GM18526 (cell line): ENCODE measurements around the gene LHX1.

Experiments
- POLR2A ChIP-seq: IDR thresholded peaks from 3 replicates; pipeline ENCODE4 v1.6.1; 2011; ENCODE audit not compliant: insufficient read length; ENCODE audit errors: extremely low read depth

Gene LHX1

DNA sequence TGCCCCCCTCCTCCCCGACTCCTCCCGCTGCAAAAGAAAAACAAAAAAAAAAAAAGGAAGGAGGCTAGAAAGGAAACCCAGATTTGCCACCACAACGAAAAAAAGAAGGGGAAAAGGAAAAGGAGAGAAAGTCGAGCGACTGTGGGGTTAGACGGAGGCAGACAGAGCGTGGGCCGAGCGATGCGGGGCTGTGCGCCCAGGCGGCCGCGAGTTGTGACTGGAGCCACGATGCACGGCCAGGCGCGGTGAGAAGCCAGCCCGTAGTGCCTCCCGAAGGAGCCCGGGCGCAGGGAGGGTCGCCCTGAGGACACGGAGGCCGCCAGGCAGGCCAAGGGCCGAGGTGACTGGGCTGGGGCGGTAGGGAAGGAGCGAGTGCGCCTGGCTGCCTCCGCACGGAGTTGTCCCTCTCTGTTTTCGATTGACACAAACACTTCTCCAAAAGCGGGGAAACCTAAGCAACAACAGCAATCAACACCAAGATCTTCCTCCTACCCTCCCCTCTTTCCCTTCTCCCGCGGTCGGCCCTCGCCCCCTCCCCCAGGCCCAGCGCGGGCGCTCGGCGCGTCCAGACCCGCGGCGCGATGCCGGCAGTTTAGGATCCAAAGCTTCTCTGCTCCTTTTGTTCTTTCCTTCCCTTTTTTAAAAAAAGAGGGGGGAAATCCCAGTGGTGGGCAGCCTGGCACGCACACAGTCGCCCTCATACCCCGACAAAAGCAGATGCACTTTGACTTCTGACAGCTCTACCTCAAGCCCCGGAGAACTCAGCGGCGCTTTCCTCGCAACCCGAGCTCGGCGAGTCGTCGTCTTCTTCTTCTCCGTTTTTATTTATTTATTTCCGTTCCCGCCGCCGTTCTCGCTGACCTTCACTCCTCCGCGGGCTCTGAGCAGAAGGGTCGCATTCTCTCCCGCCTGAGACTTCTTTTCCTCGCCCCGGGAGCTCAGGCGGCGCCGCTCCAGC lies at the start of gene LHX1:
TSS of gene LHX1 (plus strand) at position 475 of the 958 bp plus-strand sequence. CDS start 723 bp downstream, outside the sequence.
- no peak for TF ChIP-seq POLR2A

DNA sequence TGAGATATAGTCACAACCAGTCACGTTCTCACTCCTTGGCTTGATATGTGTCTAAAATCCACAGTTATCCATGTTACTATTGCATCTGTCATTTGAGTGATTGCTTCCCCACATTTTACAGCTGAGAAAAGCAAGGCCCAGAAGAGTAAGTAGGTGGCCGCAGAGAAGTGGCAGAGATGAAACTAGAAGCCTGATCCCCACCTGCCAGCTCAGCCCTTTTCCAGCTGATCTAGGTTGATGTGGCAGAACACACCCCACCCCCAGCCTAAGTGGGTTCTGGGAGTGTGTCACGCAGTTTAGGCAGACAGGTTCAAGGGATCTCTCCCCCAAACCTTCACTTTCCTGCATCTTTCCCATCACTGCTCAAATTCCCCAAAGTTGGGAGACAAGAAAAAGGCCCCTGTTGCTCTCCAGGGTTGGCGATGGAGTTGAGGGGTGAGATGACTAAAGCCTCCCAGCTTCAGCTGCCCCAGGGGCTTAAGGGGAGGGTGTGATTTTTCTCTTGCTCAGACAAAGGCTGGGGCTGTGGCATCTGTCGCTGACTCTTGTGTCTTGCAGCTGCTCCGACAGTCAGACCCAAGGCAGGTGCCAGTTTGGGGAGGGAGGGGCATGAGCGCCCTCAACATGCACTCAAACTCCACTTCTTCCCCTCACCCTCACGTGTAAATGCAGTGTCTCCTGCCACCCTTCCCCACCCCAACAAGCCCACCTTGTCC lies 48.9 kb upstream of the LHX1 start:
- no peak for TF ChIP-seq POLR2A

DNA sequence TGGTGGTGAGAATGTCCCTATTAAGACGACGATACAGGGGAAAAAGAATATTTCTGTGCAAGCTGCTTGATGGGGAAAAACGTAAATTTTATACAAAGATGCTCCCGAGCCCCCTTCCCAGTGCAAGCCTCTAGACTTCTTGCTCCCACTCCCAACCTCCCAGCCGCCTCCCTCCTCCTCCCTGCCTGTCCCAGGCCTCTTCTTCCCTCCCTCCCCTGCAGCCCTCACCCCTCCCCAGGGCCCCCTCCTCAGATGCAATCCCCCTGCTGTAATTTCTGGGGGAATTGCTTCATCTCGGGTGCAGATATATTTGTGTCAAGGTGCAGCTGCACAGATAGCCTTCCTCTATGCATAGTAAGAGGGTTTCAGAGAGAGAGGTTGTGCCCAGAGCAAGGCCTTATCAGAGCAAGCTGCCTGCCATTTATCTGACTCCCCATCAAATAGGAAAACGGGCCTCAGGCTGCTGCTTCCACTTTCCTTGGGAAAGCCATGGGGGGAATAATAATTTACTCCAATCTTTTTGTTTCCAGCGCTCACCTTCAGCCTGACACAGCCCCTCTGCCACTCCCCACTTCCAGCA lies 47.4 kb upstream of the LHX1 start:
- TF ChIP-seq POLR2A = no peak

DNA sequence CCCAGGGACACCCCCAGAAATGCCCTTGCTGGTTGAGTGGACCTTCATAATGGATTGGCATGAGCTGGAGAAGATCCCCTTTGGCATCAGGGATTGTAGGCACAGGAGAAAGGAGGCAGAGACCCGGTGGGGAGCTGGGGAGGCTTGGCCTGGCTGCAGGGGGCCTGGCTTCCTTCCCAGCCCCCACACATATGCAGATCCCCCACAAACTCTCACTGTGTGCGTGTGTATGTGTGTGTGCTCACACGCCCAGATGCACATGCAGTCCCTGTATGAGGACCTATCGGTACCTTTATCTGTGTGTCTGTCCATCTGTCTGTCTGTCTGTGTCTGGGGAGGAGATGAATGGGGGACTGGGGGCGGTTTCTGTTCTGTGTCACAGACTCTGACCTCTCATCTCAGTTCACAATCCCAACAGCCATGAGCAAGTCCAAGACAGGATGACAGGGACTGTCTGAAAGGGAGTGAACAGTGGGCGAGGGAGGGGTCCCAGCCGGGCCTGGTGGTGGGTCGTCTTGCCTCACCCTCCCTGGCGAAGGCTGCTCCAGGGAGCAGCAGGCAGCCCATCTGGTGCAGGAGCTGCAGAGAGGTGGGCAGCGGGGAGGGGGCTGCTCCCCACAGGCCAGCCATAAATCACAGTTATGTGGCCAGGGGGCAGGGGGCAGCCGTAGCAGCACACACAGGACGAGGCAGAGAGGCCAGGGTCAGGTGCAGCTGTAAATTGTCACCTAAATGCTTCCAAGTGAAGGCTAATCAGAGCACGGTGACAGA lies 46.7 kb upstream of the LHX1 start:
- TF ChIP-seq POLR2A = no peak

DNA sequence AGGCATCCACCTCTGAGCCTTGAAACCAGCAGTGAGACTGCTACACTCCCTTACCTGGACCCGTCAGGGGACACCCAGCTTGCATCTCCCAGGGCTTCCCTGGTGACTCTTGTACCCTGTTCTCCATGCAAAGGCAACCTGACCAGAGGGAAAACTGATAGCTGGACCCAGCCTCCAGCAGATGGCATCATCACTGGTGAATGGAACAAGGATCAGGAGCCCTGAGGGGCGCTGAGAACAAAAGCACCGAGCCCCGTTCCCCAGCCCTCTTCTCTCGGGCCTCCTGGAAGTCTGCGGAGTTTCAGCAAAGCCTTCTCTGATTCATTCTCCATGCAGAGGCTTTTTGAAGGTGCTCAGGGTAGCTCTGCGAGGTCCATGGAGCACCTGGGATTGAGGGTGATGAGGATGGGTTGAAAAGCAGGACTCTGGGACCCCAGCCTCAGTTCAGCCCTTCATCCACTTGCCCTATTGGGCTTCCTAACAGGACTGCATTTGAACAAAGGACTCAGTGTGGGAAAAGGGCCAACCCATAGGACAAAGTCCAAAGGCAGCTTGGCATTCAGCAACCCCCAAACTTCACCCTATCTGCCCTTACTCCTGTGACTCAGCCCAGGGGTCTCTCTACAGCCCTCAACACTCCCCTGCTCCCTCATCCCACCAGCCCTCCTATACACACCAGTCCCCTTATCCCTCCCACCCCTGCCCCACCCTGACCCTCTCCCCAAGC lies 45.0 kb upstream of the LHX1 start:
- TF ChIP-seq POLR2A = no peak

DNA sequence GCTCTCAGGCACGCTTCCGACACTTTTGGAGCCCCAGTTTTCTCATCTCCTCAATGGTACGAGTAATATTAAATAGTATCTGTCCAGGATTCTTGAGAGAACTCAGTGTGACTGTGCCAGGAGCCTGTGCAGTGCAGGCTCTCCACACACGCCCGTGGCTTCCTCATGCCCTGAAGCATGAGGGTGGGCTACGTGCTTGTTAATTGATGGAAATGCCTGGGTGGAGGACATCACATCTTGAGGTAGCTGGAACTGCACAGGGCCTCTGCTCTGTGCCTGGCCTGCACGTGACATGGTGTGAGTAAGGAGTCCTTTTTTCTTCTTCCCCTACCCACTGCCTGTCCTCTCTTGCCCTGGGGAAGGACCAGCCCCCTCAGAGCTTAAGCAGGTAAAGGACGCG lies 43.1 kb upstream of the LHX1 start:
- TF ChIP-seq POLR2A = no peak

DNA sequence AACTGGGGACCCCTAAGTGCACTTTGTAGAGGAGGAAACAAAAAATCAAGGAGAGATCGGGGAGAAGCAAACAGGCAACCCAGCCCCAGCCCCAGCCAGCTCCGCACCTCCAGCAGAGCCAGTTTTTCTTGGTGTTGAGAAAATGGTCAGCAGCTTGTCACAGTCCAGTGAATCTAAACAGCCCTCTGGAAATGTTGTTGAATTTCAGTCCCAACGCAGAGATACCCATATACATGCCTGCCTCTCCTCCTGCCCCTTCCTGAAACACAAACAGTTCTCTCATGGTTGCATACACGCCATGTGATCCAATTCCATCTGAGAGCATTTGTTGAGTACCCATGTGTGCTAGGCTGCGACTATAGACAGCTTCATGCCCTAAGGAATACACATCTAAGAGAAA lies 42.4 kb upstream of the LHX1 start:
- TF ChIP-seq POLR2A = no peak

GRCh38 chr17:36899250-36900159 lies 37.8 kb upstream of the LHX1 start:
- TF ChIP-seq POLR2A = no peak

DNA sequence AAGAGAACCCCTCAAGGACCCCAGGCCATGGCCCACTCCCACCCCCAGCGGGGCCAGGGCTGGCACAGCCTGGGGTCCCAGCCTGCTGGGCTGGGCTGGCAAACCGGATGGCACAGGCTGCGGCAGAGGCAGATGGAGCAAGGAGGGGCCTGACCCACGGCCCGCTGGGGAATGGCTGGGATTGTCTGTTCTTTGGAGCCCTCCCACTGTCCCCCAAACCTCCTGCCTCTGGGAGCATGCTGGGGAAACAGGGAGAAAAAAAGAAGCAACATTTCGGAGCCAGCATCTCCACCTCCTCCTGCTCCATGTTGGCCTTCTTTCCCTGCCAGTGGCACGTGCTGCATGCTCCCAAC lies 37.1 kb upstream of the LHX1 start:
- no peak for TF ChIP-seq POLR2A

GRCh38 chr17:36901506-36901905 lies 35.8 kb upstream of the LHX1 start:
- TF ChIP-seq POLR2A = no peak

- no peak for TF ChIP-seq POLR2A
Measured at GRCh38 chr17:36907407-36907806, 29.9 kb upstream of the LHX1 start.

GRCh38 chr17:36910513-36910912 lies 26.8 kb upstream of the LHX1 start:
- no peak for TF ChIP-seq POLR2A

GRCh38 chr17:36911001-36911400 lies 26.3 kb upstream of the LHX1 start:
- no peak for TF ChIP-seq POLR2A
